Stimulated activated CD4-positive, alpha-beta T cell treated with anti-CD3 and anti-CD28 coated beads, Interleukin-4, amount 100 ng/mL, for 1 hour (primary cell): ENCODE measurements around the gene RASA3.

Experiments
- DNase-seq: peaks from one replicate; pipeline ENCODE4 v3.0.0-alpha.2; 2020

The RASA3 gene

DNA sequence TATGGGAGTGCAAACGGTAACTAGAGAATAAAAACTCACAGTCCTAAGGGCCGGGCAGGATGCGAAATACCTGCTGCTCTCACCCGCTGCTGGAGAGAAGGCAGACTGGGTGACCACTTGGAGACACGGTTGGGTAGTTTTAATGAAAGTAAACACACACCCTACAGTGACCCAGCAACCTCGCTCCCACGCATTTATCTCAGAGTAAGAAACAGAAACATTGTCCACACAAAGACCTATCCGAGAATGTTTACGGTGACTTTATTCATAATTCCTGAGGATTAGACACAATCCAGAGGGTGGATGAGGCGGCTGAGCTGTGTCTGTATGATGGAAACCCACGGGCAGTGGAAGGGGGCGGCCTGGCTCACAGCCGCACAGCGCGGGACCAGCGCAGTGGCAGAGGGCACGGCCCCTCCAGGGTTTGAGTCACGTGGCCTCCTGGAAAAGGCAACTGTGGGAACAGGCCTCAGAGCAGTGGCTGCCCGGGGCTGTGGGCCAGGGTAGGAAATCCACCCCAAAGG, 85.0 kb downstream of the RASA3 start:
- no peak for DNase-seq

GRCh38 chr13:114046431-114046975, 85.9 kb downstream of the RASA3 start:
- no peak for DNase-seq

GRCh38 chr13:114045113-114045735, 87.2 kb downstream of the RASA3 start:
- DNase-seq: no peak

- no peak for DNase-seq
These were observed 87.9 kb downstream of the RASA3 start for GRCh38 chr13:114044486-114044885.

GRCh38 chr13:114043421-114044053, 88.9 kb downstream of the RASA3 start:
- DNase-seq: no peak

DNA sequence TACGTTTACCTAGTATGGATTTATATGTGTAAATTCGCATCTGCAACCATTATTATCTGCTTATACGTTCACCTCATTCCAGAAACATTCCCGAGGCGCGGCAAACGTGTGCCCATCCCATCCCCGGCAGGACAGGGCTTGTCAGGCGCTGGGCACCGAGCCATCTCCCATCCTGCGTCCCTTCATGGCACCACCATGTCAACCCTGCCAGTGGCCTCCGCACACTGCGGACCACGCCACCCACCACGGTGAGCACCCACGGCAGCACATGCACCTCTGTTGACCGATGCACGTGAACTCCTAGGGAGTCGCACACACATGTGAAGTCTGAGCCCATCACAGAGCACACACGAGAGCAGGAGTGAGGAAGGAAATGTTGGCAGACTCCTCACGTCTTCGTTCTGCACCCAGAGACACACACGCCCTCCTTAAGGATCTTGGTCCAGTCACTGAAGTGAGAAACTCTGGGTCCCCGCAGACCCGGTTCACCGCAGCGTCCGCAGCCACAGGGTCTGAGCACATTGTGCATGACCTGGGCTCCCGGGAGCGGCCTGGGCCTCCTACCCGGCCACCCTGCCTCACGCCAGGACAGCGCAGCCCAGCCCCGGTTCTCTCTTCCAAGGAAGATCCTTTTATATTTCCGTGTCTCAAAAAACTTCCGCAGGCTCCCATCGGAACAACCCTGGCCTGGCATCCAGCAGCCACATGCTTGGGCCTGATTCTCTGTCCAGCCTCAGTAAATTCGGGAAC, 90.2 kb downstream of the RASA3 start:
- no peak for DNase-seq

GRCh38 chr13:114041493-114041892, 90.9 kb downstream of the RASA3 start:
- DNase-seq: no peak

DNA sequence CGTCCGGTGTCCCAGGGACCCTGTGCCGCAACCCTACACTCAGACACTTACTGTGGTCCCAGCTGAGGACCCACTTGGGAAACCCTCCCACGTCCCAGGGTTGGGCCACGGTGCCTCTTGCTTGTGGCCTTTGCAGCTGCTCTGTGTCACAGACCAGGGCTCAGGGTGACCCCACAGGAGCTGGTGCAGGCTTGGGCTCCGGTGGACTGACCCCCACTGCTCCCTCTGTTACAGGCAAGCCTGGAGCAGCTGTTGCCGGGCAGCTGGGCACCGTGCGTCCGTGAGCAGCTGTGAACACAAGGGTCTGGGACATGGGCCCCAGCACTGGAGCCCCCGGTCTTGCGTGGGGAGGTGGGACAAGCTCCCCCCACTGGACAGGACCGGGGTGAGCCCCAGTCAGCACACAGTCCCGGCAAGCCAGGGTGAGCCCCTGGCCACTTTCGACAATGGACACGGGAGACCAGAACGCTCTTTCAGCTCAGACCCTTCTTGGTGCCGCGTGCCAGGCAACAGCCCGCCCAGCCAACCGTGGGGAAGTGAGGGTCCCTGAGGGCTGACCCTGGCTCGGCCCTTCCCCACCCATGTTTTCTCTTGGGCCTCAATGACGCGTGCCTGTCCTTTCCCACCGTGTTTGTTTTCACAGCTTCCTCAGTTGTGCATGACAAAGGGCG, 92.8 kb downstream of the RASA3 start:
- no peak for DNase-seq

GRCh38 chr13:114038900-114039299, 93.5 kb downstream of the RASA3 start:
- no peak for DNase-seq

DNA sequence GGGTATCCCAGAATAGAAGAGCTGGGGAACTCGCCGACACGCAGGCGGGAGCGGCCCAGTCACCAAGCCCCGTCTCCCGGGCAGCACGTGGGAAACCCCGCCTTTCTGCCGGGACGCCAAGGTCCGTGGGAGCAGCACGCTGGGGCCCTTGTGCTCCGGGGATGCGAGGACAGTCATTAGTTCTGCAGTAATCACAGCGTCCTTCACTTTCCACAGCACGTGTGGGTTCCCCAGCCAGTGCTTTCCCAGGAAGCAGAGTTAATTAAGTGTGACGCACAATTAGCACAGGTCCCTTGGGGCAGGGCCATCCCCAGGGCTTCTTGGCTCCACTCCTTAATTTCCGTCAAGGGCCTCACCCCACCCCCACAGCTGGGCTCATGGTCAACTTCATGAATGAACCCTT, 94.2 kb downstream of the RASA3 start:
- DNase-seq: no peak

- DNase-seq: no peak
These were observed 94.7 kb downstream of the RASA3 start for GRCh38 chr13:114037674-114038073.

DNA sequence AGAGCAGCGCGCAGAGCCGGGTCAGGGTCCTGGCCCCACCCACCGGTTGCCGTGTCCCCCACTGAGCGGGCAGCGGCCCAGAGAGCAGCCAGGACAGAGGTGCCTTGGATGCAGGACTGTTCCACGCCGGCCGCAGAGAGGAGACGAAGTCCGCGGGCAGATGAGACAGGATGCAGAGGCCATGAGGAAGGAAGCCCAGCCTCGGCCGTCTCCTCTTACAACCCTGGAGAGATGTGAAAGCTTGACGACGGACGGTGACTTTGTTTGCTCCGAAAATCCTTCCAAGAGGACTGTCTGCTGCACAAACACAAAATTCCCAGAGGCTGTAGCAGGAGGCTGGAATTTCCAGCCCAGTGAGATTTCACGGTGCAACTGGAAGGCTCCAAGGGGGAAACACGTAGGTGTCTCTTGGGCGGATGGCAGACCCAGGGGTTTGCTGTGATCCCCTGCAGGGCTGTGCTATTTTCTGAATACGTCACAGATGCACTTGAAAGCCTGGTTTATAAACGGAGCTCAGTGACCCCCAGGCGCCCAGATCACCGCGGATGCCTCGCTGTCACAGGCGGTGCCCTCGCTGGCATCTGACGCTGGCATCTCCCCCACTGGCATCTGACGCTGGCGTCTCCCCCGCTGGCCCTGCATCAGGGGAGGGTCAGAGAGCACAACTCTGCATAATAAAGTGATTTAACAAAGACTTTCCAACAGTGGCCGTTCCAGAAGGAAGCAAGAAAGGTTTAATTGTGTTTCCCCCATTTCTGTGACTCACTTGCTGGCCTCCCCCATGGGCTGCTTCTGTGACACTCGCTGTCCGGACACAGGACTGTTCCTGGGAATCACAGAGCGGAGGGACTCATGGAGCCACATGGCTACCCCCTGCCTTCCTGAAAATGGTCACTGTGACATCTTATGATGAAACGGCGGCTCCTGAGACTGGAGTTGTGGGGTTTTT, 96.6 kb downstream of the RASA3 start:
- no peak for DNase-seq

DNA sequence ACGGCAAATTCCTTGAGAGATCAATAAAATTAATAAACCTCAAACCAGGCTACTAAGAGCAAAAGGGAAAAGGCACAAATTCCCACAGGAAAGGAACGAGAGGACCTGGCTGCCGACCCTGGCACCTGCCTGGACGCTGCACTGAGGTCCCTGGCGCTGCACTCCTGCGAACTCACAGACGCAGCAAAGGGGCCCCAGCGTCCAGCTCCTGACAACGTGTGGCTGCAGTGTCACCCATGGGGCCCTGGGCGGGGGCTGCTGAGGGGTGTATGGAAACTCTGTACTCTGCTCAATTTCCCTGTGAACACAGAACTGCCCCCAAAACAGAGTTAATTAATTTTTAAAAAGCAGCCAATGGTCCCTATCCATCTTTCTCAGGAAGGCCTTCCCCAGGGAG, 97.2 kb downstream of the RASA3 start:
- DNase-seq: no peak

GRCh38 chr13:114034481-114034891, 97.9 kb downstream of the RASA3 start:
- DNase-seq: no peak

DNA sequence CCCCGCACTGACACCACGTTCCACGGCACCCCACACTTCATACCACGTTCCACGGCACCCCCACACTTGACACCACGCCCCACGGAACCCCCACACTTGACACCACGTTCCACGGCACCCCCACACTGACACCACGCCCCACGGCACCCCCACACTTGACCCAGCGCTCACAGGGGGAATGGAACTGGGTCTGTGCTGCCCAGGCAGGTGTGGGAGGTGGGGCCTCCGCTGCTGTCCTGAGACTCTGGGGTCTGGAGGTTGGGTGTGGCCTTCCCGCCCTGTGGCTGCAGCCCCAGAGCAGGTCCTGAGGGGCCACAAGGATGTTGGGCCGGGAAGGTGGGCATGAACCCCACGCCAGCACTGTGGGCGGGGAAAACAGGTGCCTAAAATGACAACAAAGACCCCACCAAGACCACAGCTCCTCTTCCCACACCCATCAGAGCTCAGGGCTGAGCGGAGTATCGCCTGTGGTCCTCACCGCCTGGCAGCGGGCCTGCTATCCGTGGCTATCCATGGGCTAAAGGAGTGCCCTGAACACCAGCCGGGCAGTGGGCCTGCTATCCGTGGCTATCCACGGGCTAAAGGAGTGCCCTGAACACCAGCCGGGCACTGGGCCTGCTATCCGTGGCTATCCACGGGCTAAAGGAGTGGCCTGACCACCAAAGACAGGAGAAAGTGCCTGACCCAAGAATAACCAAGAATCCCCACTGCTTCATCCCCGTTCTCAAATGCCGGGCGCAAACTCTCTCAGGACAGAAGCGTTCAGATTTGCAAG, 98.7 kb downstream of the RASA3 start:
- DNase-seq: no peak

DNA sequence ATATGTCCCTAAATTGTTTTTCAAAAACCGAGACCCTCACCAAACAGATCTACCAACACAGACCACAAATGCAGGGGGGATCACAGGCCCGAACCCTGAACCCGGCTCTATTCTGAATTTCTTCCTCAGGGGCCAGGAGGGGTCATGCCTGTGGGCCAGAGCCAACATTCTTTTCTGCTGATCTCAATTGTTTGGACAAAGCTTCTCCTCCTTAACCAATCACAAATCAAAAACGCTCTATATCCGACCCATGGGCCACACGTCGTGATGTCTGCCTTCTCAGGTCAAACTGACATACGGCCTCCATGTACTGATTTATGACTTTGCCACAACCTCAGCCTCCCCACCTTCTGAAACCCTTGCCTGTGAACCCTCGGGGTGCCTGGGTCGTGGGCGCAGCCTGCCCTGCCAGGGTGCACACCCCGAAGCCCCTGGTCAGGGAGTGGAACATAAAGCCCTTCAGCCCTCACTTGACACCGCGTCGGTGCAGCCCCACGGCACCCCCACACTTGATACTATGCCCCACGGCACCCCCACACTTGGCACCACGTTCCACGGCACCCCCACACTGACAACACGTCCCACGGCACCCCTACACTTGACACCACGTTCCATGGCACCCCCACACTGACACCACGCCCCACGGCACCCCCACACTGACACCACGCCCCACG, 100.2 kb downstream of the RASA3 start:
- DNase-seq: no peak

DNA sequence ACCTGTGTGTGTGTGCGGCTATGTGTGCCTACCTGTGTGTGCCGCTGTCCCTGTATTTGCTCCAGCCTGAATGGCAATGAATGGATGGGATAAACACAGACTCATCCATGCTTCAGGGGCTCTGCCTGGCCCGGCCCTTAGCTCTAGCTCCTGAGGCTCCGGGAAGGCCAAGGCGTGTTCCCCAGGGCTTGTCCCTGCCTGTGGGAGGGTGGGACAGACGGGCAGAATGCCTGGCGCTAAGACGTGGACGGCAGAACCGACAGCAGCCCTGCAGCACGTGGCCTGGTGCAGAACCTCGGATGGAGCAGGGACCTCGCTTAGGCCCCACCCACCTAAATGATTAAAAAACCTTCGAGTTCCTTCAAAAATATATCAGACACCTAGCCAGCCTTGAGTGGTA, 100.8 kb downstream of the RASA3 start:
- no peak for DNase-seq

GRCh38 chr13:114030666-114031610, 101.5 kb downstream of the RASA3 start:
- DNase-seq: no peak

DNA sequence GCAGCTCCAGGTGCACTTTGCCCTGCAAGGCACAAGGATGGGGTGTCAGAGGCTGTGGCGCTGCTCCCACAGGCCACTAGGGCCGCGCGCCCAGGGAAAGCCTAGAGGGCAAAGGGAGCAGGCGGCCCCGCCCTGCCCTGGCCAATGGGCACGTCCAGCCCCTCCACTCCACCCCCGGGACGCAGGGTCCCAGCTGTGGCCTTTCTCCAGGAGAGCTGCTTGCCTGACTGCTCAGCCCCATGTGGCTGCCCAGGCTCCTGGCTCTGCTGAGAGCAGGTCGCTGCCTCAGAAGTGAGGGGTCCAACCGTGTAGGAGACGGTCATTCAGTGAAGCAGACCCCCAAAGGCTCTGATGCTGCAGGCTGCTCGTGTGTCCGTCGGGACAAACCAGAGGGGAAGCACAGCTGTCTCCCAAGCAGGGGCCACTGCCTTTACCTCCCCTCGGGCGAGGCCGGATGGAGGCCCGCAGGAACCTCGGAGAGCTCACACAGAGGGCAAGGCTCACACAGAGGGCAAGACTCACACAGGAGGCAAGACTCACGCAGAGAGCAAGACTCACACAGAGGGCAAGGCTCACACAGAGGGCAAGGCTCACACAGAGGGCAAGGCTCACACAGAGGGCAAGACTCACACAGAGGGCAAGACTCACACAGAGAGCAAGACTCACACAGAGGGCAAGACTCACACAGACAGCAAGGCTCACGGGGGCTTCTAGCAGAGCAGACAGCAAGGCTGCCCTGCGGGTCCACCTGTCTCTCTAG, 102.4 kb downstream of the RASA3 start:
- no peak for DNase-seq
